HepG2 (cell line): ENCODE data around the gene GPATCH8. TPM values are rescaled to one million over a fixed set of nuclear protein-coding genes. Genes with fewer than 3 reads are reported as not detected.

ENCODE experiments used
- ATAC-seq: fragments of 200-7000 bp; cut with Tn5 transposase; 3 replicates; pipeline ENCODE4 v1.9.1; 2020; ENCODE audit warnings: mild to moderate bottlenecking, moderate library complexity
- BruUV-seq: library from RNA; stranded (reverse); fragments of 400-500 nt; replicated peaks from 2 replicates; lab custom pipeline; 2021; lab: Mats Ljungman, UMichigan
- CTCF ChIA-PET: fragments of 300-600 bp; formaldehyde crosslinking; extraction: SDS; loops from one replicate; lab custom pipeline; 2021; ENCODE audit warnings: low total read pairs, inconsistent platforms, low intra/inter-chr PET ratio; lab: Yijun Ruan, JAX
- POLR2A ChIA-PET: fragments of 350-600 bp; sonication (Branson Sonifier 250); formaldehyde crosslinking; loops from one replicate; lab custom pipeline; 2020; ENCODE audit warnings: antibody characterized with exemption, inconsistent platforms; lab: Yijun Ruan, JAX
- DNase-seq: peaks from one replicate; pipeline ENCODE4 v3.0.0-alpha.2; 2015; ENCODE audit warnings: low spot score
- FAIRE-seq: peaks from 3 replicates; lab custom pipeline; 2011; peaks lifted over from hg19 to GRCh38; lab: Jason Lieb, UNC
- H2AFZ ChIP-seq: one replicate; pipeline ENCODE4 v1.6.1; 2011; ENCODE audit warnings: low read length, inconsistent platforms
- H3K27ac ChIP-seq: fragments of 300-600 bp; 3 replicates; pipeline ENCODE4 v1.8.0; 2011; ENCODE audit warnings: mixed run types, mild to moderate bottlenecking, mixed read lengths, low read length, inconsistent platforms; ENCODE audit not compliant: insufficient read depth; ENCODE audit errors: extremely low read length
- H3K27me3 ChIP-seq, 2 experiments: fragments of 200-600 bp in 1 of 2; 2 replicates in 1 of 2; 3 replicates in 1 of 2; pipeline versions ENCODE4 v1.6.0 to v1.8.0; 2011; ENCODE audit warnings: low read length in 2 of 2, mild to moderate bottlenecking in 2 of 2, moderate library complexity in 2 of 2, inconsistent platforms in 1 of 2; ENCODE audit not compliant: insufficient read depth in 2 of 2, control insufficient read depth in 1 of 2
- H3K36me3 ChIP-seq, 2 experiments: fragments of 200-600 bp in 1 of 2; replicated peaks in 1 of 2; 2 replicates in 1 of 2; 3 replicates in 1 of 2; pipeline versions ENCODE4 v1.5.1 to v1.8.0; 2011; ENCODE audit warnings: low read length in 2 of 2, inconsistent platforms in 1 of 2; ENCODE audit not compliant: insufficient read depth in 2 of 2, control insufficient read depth in 1 of 2
- H3K4me1 ChIP-seq: 2 replicates; pipeline ENCODE4 v1.5.1; 2012; ENCODE audit warnings: low read length, inconsistent platforms; ENCODE audit not compliant: insufficient read depth
- H3K4me2 ChIP-seq: 2 replicates; pipeline ENCODE4 v1.6.0; 2011; ENCODE audit warnings: low read depth, low read length, inconsistent platforms
- H3K4me3 ChIP-seq, 3 experiments: fragments of 200-600 bp in 1 of 3; sonication (generic), shearing (Covaris generic) in 1 of 3; replicated peaks in 1 of 3; 2 replicates each; pipeline ENCODE4 v1.5.1; 2011 to 2016; ENCODE audit warnings: low read length in 3 of 3, inconsistent platforms in 2 of 3, low read depth in 2 of 3, mild to moderate bottlenecking in 2 of 3, control low read depth in 1 of 3, mixed read lengths in 1 of 3; ENCODE audit not compliant: insufficient read depth in 1 of 3
- H3K79me2 ChIP-seq: one replicate; pipeline ENCODE4 v1.6.1; 2011; ENCODE audit warnings: low read length, inconsistent platforms; ENCODE audit not compliant: insufficient read depth
- H3K9ac ChIP-seq: 2 replicates; pipeline ENCODE4 v1.6.0; 2011; ENCODE audit warnings: mild to moderate bottlenecking, low read depth, low read length, inconsistent platforms; ENCODE audit not compliant: insufficient read depth
- H3K9me3 ChIP-seq: 2 replicates; pipeline ENCODE4 v1.5.1; 2012; ENCODE audit warnings: mild to moderate bottlenecking, low read length
- H4K20me1 ChIP-seq: 2 replicates; pipeline ENCODE4 v1.6.0; 2011; ENCODE audit warnings: inconsistent platforms, mild to moderate bottlenecking, low read length, moderate library complexity; ENCODE audit not compliant: insufficient read depth
- ATM ChIP-seq: fragments of 450-650 bp; IDR thresholded peaks from 2 replicates; pipeline ENCODE4 v1.7.1; 2017; ENCODE audit warnings: mild to moderate bottlenecking, borderline replicate concordance
- ELF1 ChIP-seq: sonication (generic); formaldehyde crosslinking; IDR thresholded peaks from 2 replicates; pipeline ENCODE4 v1.4.0; 2020; ENCODE audit warnings: missing genetic modification reagents
- MTF1 ChIP-seq: sonication (generic); formaldehyde crosslinking; IDR thresholded peaks from 2 replicates; pipeline ENCODE4 v1.5.0; 2020; ENCODE audit warnings: missing genetic modification reagents
- MYNN ChIP-seq: sonication (generic); formaldehyde crosslinking; IDR thresholded peaks from 2 replicates; pipeline ENCODE4 v1.4.0; 2020; ENCODE audit warnings: mild to moderate bottlenecking, low read depth, missing genetic modification reagents
- NFE2L1 ChIP-seq: sonication (generic); formaldehyde crosslinking; IDR thresholded peaks from 2 replicates; pipeline ENCODE4 v1.4.0; 2020; ENCODE audit warnings: missing genetic modification reagents, mild to moderate bottlenecking, borderline replicate concordance
- SATB2 ChIP-seq: sonication (generic); formaldehyde crosslinking; IDR thresholded peaks from 2 replicates; pipeline ENCODE4 v1.5.0; 2020; ENCODE audit warnings: missing genetic modification reagents
- TBX3 ChIP-seq: fragments of 450-650 bp; IDR thresholded peaks from 2 replicates; pipeline ENCODE4 v1.6.1; 2017; ENCODE audit warnings: antibody characterized with exemption, mild to moderate bottlenecking, inconsistent platforms, borderline replicate concordance
- ZNF598 ChIP-seq: sonication (generic); formaldehyde crosslinking; IDR thresholded peaks from 2 replicates; pipeline ENCODE4 v1.5.1; 2020; ENCODE audit warnings: mild to moderate bottlenecking, missing genetic modification reagents, borderline replicate concordance
- ZNF644 ChIP-seq: IDR thresholded peaks from 2 replicates; pipeline ENCODE4 v1.6.1; 2016; ENCODE audit warnings: low read depth
- ZNF737 ChIP-seq: sonication (generic); formaldehyde crosslinking; IDR thresholded peaks from 2 replicates; pipeline ENCODE4 v1.5.0; 2020; ENCODE audit warnings: missing genetic modification reagents, mild to moderate bottlenecking, borderline replicate concordance
- ZNF747 ChIP-seq: sonication (generic); formaldehyde crosslinking; IDR thresholded peaks from 2 replicates; pipeline ENCODE4 v1.8.1; 2023; ENCODE audit warnings: missing genetic modification reagents, mild to moderate bottlenecking, borderline replicate concordance
- WGBS: methylation state at CpG from one replicate; pipeline ENCODE4 v1.1.6; 2017; ENCODE audit warnings: low lambda C conversion rate; 5-methylcytosine and 5-hydroxymethylcytosine counted together
- in situ Hi-C: cut with HindIII; loops from 2 replicates; pipeline ENCODE4 v1.10.0; 2017; ENCODE audit warnings: low pct_unique_long_range_greater_than_20kb; ENCODE audit not compliant: extremely low pct_ligation_motif_present
- intact Hi-C: fragments of 100-400 bp; cut with micrococcal nuclease; formaldehyde crosslinking; loops from one replicate; pipeline ENCODE4 v1.10.0; 2022; ENCODE audit not compliant: unreplicated experiment
- polyA plus RNA-seq, 8 experiments: library from polyadenylated mRNA; depleted of rRNA in 3 of 8; stranded (reverse) in 7 of 8; unstranded in 1 of 8; fragments of >200 nt; fragmentation: Illumina TruSeq in 4 of 8; extraction: Trizol in 4 of 8; gene quantifications; 2 replicates each; pipeline versions ENCODE4 v1.2.1 to v1.2.3, GENCODE V29; 2011 to 2016; ENCODE audit warnings: low read depth in 4 of 8, missing spikeins in 1 of 8, mixed read lengths in 1 of 8; ENCODE audit not compliant: insufficient read depth in 1 of 8
- total RNA-seq, 5 experiments: library from RNA; depleted of rRNA; stranded (reverse); fragments of >200 nt; fragmentation: Illumina TruSeq; extraction: Trizol; gene quantifications; 2 replicates each; pipeline ENCODE4 v1.2.3, GENCODE V29; 2016; ENCODE audit warnings: low read depth in 1 of 5
- TF ChIP-seq, protein P1 (sequence below): IDR thresholded peaks from 2 replicates; pipeline ENCODE4 v1.6.1; 2016; ENCODE audit warnings: low read depth, control low read depth

GPATCH8 gene
- total and polyA plus RNA-seq, 2 of the 13 experiments (the other 11 are each of a cell fraction or from before 2014, with no cell fraction given) = 20.7 to 21.5 TPM

DNA sequence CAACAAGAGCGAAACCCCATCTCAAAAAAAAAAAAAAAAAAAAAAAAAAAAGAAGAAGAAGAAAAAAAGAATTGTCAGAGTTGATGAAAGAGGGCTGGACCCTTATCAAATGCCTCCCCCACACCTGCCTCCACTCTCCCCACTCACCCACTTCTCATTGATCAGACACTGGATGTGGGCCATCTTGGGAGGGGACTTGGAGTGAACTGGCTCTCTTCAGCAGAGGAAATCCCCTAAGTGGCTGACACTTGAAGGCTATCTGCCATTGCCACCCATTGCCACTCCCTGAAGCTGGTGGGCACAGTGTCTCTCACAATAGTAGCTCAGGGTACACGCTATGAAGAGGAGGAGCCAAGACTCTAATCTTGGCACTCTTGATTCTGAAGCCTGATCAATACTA is 115.4 kb downstream of the GPATCH8 start:
- H3K27me3 ChIP-seq = peaks cover 9 to 33% of the 10 kb centered on the region in 2 experiments; a peak in 4 of 5 replicates
- H3K4me3 ChIP-seq = no peak overlapping the region
- H3K4me1 ChIP-seq = peaks cover 38% of the 10 kb centered on the region
- no peaks in the 10 kb centered on the region for H3K36me3 ChIP-seq
- no peak overlapping the region for H3K27ac ChIP-seq
- no peak overlapping the region for H3K9ac ChIP-seq
- H2AFZ ChIP-seq = no peak overlapping the region
- CTCF ChIA-PET = no interaction called here
- H3K9me3 ChIP-seq = no peaks in the 10 kb centered on the region
- intact Hi-C loops = no loop called here
- H4K20me1 ChIP-seq = no peaks in the 10 kb centered on the region
- H3K4me2 ChIP-seq = no peak overlapping the region
- H3K79me2 ChIP-seq = no peaks in the 10 kb centered on the region
- TF ChIP-seq ZNF747 (CRISPR knock-in tag) = no peak
- TF ChIP-seq ATM = no peak
- no peak for TF ChIP-seq NFE2L1 (CRISPR knock-in tag)
- no peak for TF ChIP-seq ZNF598 (CRISPR knock-in tag)
- no peak for TF ChIP-seq TBX3
- no peak for TF ChIP-seq ZNF737 (CRISPR knock-in tag)
- no peak for TF ChIP-seq MTF1 (CRISPR knock-in tag)
- TF ChIP-seq SATB2 (CRISPR knock-in tag) = no peak
- no peak for TF ChIP-seq ZNF644 (CRISPR knock-in tag)
- TF ChIP-seq ELF1 (CRISPR knock-in tag) = no peak
- no peak for TF ChIP-seq MYNN
- TF ChIP-seq, protein P1, sequence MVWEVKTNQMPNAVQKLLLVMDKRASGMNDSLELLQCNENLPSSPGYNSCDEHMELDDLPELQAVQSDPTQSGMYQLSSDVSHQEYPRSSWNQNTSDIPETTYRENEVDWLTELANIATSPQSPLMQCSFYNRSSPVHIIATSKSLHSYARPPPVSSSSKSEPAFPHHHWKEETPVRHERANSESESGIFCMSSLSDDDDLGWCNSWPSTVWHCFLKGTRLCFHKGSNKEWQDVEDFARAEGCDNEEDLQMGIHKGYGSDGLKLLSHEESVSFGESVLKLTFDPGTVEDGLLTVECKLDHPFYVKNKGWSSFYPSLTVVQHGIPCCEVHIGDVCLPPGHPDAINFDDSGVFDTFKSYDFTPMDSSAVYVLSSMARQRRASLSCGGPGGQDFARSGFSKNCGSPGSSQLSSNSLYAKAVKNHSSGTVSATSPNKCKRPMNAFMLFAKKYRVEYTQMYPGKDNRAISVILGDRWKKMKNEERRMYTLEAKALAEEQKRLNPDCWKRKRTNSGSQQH = no peak
- TF ChIP-seq, all 625 proteins: peak for 0
- no peak for DNase-seq
- in situ Hi-C loops = no loop called here
- 47% methylated on average over 2 of the region's 2 CpGs for WGBS
- FAIRE-seq = no peak
- no TSS peak for BruUV-seq
- POLR2A ChIA-PET = no interaction called here
- ATAC-seq = no peak
